Keratinocyte (primary cell): ENCODE data around the gene ATP8A2.

Source experiments
- CTCF ChIP-seq, 3 experiments: IDR thresholded peaks in 1 of 3; conservative IDR thresholded peaks in 1 of 3; optimal IDR thresholded peaks in 1 of 3; 2 replicates in 2 of 3; 3 replicates in 1 of 3; pipeline versions ENCODE3 to v1.5.1; 2011; ENCODE audit warnings: low read length in 3 of 3, mild to moderate bottlenecking in 3 of 3, moderate library complexity in 2 of 3, control low read depth in 1 of 3, inconsistent platforms in 1 of 3; ENCODE audit not compliant: insufficient read depth in 2 of 3; ENCODE audit errors: extremely low read depth in 1 of 3
- EZH2 ChIP-seq: IDR thresholded peaks from one replicate; pipeline ENCODE4 v1.6.1; 2012; ENCODE audit warnings: inconsistent platforms, mild to moderate bottlenecking, low read length, moderate library complexity

- TF ChIP-seq CTCF (optimal IDR thresholded peaks at IDR 0.05 in 1 of 3, IDR thresholded peaks at IDR 0.05 in 1 of 3, conservative IDR thresholded peaks at IDR 0.05 in 1 of 3; ENCODE audit: extremely low read depth in 1 of 3, insufficient read depth in 2 of 3, low read length in 3 of 3) (no peak), EZH2 (no peak)
Measured at GRCh38 chr13:25528266-25528665, 156.5 kb downstream of the ATP8A2 start.
